GM12878 (cell line): ENCODE results near the gene ZBTB44. TPM values are rescaled to one million over a fixed set of nuclear protein-coding genes. Genes with fewer than 3 reads are reported as not detected.

ENCODE experiments used
- ATAC-seq: fragments of 200-7000 bp; cut with Tn5 transposase; 3 replicates; pipeline ENCODE4 v1.9.1; 2020; ENCODE audit warnings: mild to moderate bottlenecking, moderate library complexity
- BruUV-seq: library from RNA; stranded (reverse); fragments of 400-500 nt; replicated peaks from 2 replicates; lab custom pipeline; 2021; lab: Mats Ljungman, UMichigan
- CTCF ChIA-PET: fragments of 300-600 bp; sonication (Branson Sonifier 250); formaldehyde crosslinking; extraction: SDS; loops from one replicate; lab custom pipeline; 2021; ENCODE audit warnings: inconsistent platforms; lab: Yijun Ruan, JAX
- POLR2A ChIA-PET: fragments of 350-600 bp; formaldehyde crosslinking; extraction: SDS; loops from one replicate; lab custom pipeline; 2021; ENCODE audit warnings: inconsistent platforms; lab: Charles Lee
- RAD21 ChIA-PET: fragments of 300-600 bp; sonication (Branson Sonifier 250); formaldehyde crosslinking; loops from one replicate; lab custom pipeline; 2023; ENCODE audit warnings: antibody characterized with exemption; ENCODE audit not compliant: unreplicated experiment; lab: Charles Lee
- SMC1A ChIA-PET: fragments of 300-600 bp; sonication (Branson Sonifier 250); formaldehyde crosslinking; loops from one replicate; lab custom pipeline; 2023; ENCODE audit not compliant: unreplicated experiment, uncharacterized antibody; lab: Charles Lee
- DNase-seq: peaks from one replicate; pipeline ENCODE4 v3.0.0-alpha.2; 2011; ENCODE audit warnings: low read depth, low spot score
- FAIRE-seq: peaks from 3 replicates; lab custom pipeline; 2011; peaks lifted over from hg19 to GRCh38; lab: Jason Lieb, UNC
- H2AFZ ChIP-seq: 2 replicates; pipeline ENCODE4 v1.6.0; 2011; ENCODE audit warnings: low read depth, low read length, control low read depth; ENCODE audit not compliant: control insufficient read depth
- H3K27ac ChIP-seq: 2 replicates; pipeline ENCODE4 v1.5.1; 2011; ENCODE audit warnings: control low read depth; ENCODE audit not compliant: control insufficient read depth, insufficient read depth
- H3K27me3 ChIP-seq, 2 experiments: replicated peaks in 1 of 2; 2 replicates each; pipeline versions ENCODE4 v1.6.0 to v1.6.1; 2011; ENCODE audit warnings: low read length in 1 of 2; ENCODE audit not compliant: control insufficient read depth in 2 of 2, insufficient read depth in 2 of 2
- H3K36me3 ChIP-seq, 2 experiments: 2 replicates each; pipeline ENCODE4 v1.5.1; 2011; ENCODE audit warnings: low read length in 1 of 2; ENCODE audit not compliant: control insufficient read depth in 2 of 2, insufficient read depth in 2 of 2
- H3K4me1 ChIP-seq: 2 replicates; pipeline ENCODE4 v1.6.1; 2011; ENCODE audit warnings: mild to moderate bottlenecking, low read length, moderate library complexity, mixed read lengths; ENCODE audit not compliant: control insufficient read depth, insufficient read depth
- H3K4me2 ChIP-seq: 2 replicates; pipeline ENCODE4 v1.6.0; 2011; ENCODE audit warnings: control low read depth; ENCODE audit not compliant: control insufficient read depth, insufficient read depth
- H3K4me3 ChIP-seq: fragments of 200-600 bp; sonication (generic); 2 replicates; pipeline ENCODE4 v1.5.1; 2016
- H3K79me2 ChIP-seq: 2 replicates; pipeline ENCODE4 v1.6.0; 2011; ENCODE audit warnings: low read length; ENCODE audit not compliant: control insufficient read depth, insufficient read depth
- H3K9ac ChIP-seq: 2 replicates; pipeline ENCODE4 v1.8.0; 2011; ENCODE audit warnings: low read length, control low read depth, mixed read lengths; ENCODE audit not compliant: control insufficient read depth, insufficient read depth
- H3K9me3 ChIP-seq: replicated peaks from 3 replicates; pipeline ENCODE4 v1.5.1; 2011; ENCODE audit warnings: mild to moderate bottlenecking, low read length; ENCODE audit not compliant: control insufficient read depth, insufficient read depth
- H4K20me1 ChIP-seq: 2 replicates; pipeline ENCODE4 v1.6.0; 2011; ENCODE audit not compliant: control insufficient read depth, insufficient read depth
- BCL11A ChIP-seq: IDR thresholded peaks from 2 replicates; pipeline ENCODE4 v1.6.1; 2011; ENCODE audit warnings: low read depth, low read length
- BHLHE40 ChIP-seq, 2 experiments: fragments of 450-650 bp in 1 of 2; IDR thresholded peaks; 2 replicates each; pipeline ENCODE4 v1.6.1; 2011 to 2017; ENCODE audit warnings: low read depth in 2 of 2, borderline replicate concordance in 1 of 2, improper control_type of control experiment in 1 of 2, low read length in 1 of 2, mild to moderate bottlenecking in 1 of 2
- BMI1 ChIP-seq: fragments of 450-650 bp; IDR thresholded peaks from 2 replicates; pipeline ENCODE4 v1.6.1; 2016; ENCODE audit warnings: mild to moderate bottlenecking, moderate library complexity, borderline replicate concordance
- CBX3 ChIP-seq: fragments of 200-600 bp; sonication (generic); IDR thresholded peaks from 2 replicates; pipeline ENCODE4 v1.6.1; 2016; ENCODE audit warnings: low read depth, borderline replicate concordance
- CEBPB ChIP-seq, 2 experiments: fragments of 150-350 bp in 1 of 2; IDR thresholded peaks; 2 replicates each; pipeline ENCODE4 v1.6.1; 2012 to 2014; ENCODE audit warnings: low read depth in 2 of 2, low read length in 2 of 2, borderline replicate concordance in 1 of 2, inconsistent platforms in 1 of 2
- CEBPZ ChIP-seq: fragments of 150-350 bp; IDR thresholded peaks from 2 replicates; pipeline ENCODE4 v1.6.1; 2016; ENCODE audit warnings: low read depth, low read length
- ETV6 ChIP-seq, 2 experiments: fragments of 450-650 bp in 1 of 2; IDR thresholded peaks in 1 of 2; conservative IDR thresholded peaks in 1 of 2; 2 replicates each; pipeline ENCODE4 v1.6.1; 2014; ENCODE audit warnings: antibody characterized with exemption in 1 of 2, borderline replicate concordance in 1 of 2, low read depth in 1 of 2, mild to moderate bottlenecking in 1 of 2, moderate library complexity in 1 of 2
- IRF4 ChIP-seq: IDR thresholded peaks from 2 replicates; pipeline ENCODE4 v1.6.1; 2011; ENCODE audit warnings: low read depth, low read length
- NR2F1 ChIP-seq: fragments of 450-650 bp; conservative IDR thresholded peaks from 2 replicates; pipeline ENCODE4 v1.6.1; 2017; ENCODE audit warnings: mild to moderate bottlenecking
- SP1 ChIP-seq: IDR thresholded peaks from one replicate; pipeline ENCODE4 v1.6.1; 2011; ENCODE audit warnings: low read depth, low read length
- TAF1 ChIP-seq: IDR thresholded peaks from 2 replicates; pipeline ENCODE4 v1.6.1; 2011; ENCODE audit warnings: mild to moderate bottlenecking, low read depth, low read length, borderline replicate concordance
- TCF12 ChIP-seq: IDR thresholded peaks from 2 replicates; pipeline ENCODE4 v1.6.1; 2011; ENCODE audit warnings: low read depth, mild to moderate bottlenecking, low read length
- ZBTB11 ChIP-seq: fragments of 450-650 bp; formaldehyde crosslinking; IDR thresholded peaks from 2 replicates; pipeline ENCODE4 v1.5.0; 2022; ENCODE audit warnings: mild to moderate bottlenecking, missing genetic modification characterization
- ZBTB33 ChIP-seq: fragments of 450-650 bp; IDR thresholded peaks from 2 replicates; pipeline ENCODE4 v1.6.1; 2017; ENCODE audit warnings: mild to moderate bottlenecking
- ZNF622 ChIP-seq: fragments of 450-650 bp; IDR thresholded peaks from 2 replicates; pipeline ENCODE4 v1.6.1; 2017; ENCODE audit warnings: mild to moderate bottlenecking, inconsistent platforms
- WGBS: methylation state at CpG from one replicate; pipeline ENCODE4 v1.1.6; 2016; ENCODE audit warnings: low lambda C conversion rate; ENCODE audit not compliant: insufficient replicate concordance, insufficient coverage; ENCODE audit errors: missing lambda C conversion rate; 5-methylcytosine and 5-hydroxymethylcytosine counted together
- in situ Hi-C: fragments of 300-500 bp; cut with MboI; formaldehyde crosslinking; loops from 9 replicates; pipeline ENCODE4 v1.14.3; 2018; ENCODE audit warnings: mixed read lengths
- intact Hi-C: fragments of 100-400 bp; cut with micrococcal nuclease; formaldehyde crosslinking; loops from one replicate; pipeline ENCODE4 v1.14.2; 2022; ENCODE audit not compliant: unreplicated experiment
- polyA plus RNA-seq, 11 experiments: library from polyadenylated mRNA; depleted of rRNA in 4 of 11; unstranded in 6 of 11; stranded (reverse) in 5 of 11; fragments of >200 nt; fragmentation: Nextera tagmentation in 4 of 11; fragmentation: Illumina TruSeq in 1 of 11; extraction: Ambion mirVana in 4 of 11; extraction: Trizol in 1 of 11; gene quantifications; 1 replicate in 1 of 11; 2 replicates in 10 of 11; pipeline versions ENCODE4 v1.2.1 to v1.2.3, GENCODE V29; 2011 to 2016; ENCODE audit warnings: inconsistent platforms in 2 of 11, missing spikeins in 2 of 11, low read depth in 1 of 11
- total RNA-seq, 4 experiments: library from RNA; depleted of rRNA in 3 of 4; stranded (reverse); fragments of >200 nt in 3 of 4; fragmentation: Illumina TruSeq in 1 of 4; extraction: Trizol in 1 of 4; gene quantifications; 2 replicates each; pipeline versions ENCODE4 v1.2.1 to v1.2.3, GENCODE V29; 2013 to 2021

Gene ZBTB44
- total and polyA plus RNA-seq, 10 of the 15 experiments (the other 5 are each of a cell fraction or from before 2014, with no cell fraction given), result 2.8 to 38.2 (median 12.2) TPM

GRCh38 chr11:130215531-130216220 is 99.0 kb downstream of the ZBTB44 start:
- BruUV-seq, result no TSS peak
- Histone ChIP-seq H3K27me3 (no peaks in the 10 kb centered on the region), H2AFZ (no peak overlapping the region), H3K36me3 (no peaks in the 10 kb centered on the region), H3K27ac (no peak overlapping the region), H3K4me3 (no peak overlapping the region), H3K9ac (no peak overlapping the region), H3K79me2 (no peaks in the 10 kb centered on the region), H3K4me1 (no peaks in the 10 kb centered on the region), H3K4me2 (no peak overlapping the region), H4K20me1 (peaks cover 6% of the 10 kb centered on the region; the same call in 1 of the 2 replicates), H3K9me3 (no peaks in the 10 kb centered on the region)
- in situ Hi-C loops (loop anchor here (10.0 kb wide), 1 partner anchor 209 kb away; the partner anchor contains the start of gene ADAMTS8), intact Hi-C loops (no loop called here)
- 42% methylated on average over 13 of the region's 13 CpGs for WGBS
- DNase-seq (no peak), ATAC-seq (no peak), FAIRE-seq (no peak)
- CTCF ChIA-PET, result interaction anchor here (0.8 to 1.5 kb wide), 7 partner anchors 12 to 647 kb away, joined by 3 to 5 read pairs (median 4); no protein-coding TSS in a partner anchor
- RAD21 ChIA-PET, result interaction anchor here (1.2 kb wide), 1 partner anchor 154 kb away, joined by 4 read pairs; no protein-coding TSS in a partner anchor
- SMC1A ChIA-PET, result interaction anchor here (0.6 to 1.4 kb wide), 3 partner anchors 90 to 202 kb away, joined by 3 to 7 read pairs (median 3); no protein-coding TSS in a partner anchor
- POLR2A ChIA-PET, result no interaction called here
- TF ChIP-seq ZBTB33, result no peak
- TF ChIP-seq ZNF622, result no peak
- no peak for TF ChIP-seq BMI1
- TF ChIP-seq TAF1, result no peak
- no peak for TF ChIP-seq IRF4
- TF ChIP-seq CBX3, result no peak
- TF ChIP-seq ETV6 (conservative IDR thresholded peaks at IDR 0.05 in 1 of 2, IDR thresholded peaks at IDR 0.05 in 1 of 2; ENCODE audit: borderline replicate concordance in 1 of 2, low read depth in 1 of 2), result no peak
- TF ChIP-seq NR2F1, result no peak
- no peak for TF ChIP-seq TCF12
- TF ChIP-seq BHLHE40 (IDR thresholded peaks at IDR 0.05; ENCODE audit: borderline replicate concordance in 1 of 2, low read depth in 2 of 2, low read length in 1 of 2), result no peak
- TF ChIP-seq SP1, result no peak
- TF ChIP-seq CEBPB (IDR thresholded peaks at IDR 0.05; ENCODE audit: borderline replicate concordance in 1 of 2, low read depth in 2 of 2, low read length in 2 of 2), result no peak
- TF ChIP-seq CEBPZ, result no peak
- TF ChIP-seq ZBTB11 (CRISPR knock-in tag), result no peak
- no peak for TF ChIP-seq BCL11A
